GM12891 (cell line): ENCODE results near the gene NYAP2.

Experiments used
- POLR2A ChIP-seq: IDR thresholded peaks from 2 replicates; pipeline ENCODE4 v1.6.1; 2011; ENCODE audit warnings: low read depth, low read length, control low read depth
- POLR2AphosphoS5 ChIP-seq: IDR thresholded peaks from 2 replicates; pipeline ENCODE4 v1.6.1; 2011; ENCODE audit warnings: low read depth, low read length, control low read depth
- SPI1 ChIP-seq: IDR thresholded peaks from 2 replicates; pipeline ENCODE4 v1.6.1; 2011; ENCODE audit warnings: low read depth, low read length, control low read depth
- TAF1 ChIP-seq: IDR thresholded peaks from 2 replicates; pipeline ENCODE4 v1.6.1; 2011; ENCODE audit warnings: low read depth, low read length, control low read depth

DNA sequence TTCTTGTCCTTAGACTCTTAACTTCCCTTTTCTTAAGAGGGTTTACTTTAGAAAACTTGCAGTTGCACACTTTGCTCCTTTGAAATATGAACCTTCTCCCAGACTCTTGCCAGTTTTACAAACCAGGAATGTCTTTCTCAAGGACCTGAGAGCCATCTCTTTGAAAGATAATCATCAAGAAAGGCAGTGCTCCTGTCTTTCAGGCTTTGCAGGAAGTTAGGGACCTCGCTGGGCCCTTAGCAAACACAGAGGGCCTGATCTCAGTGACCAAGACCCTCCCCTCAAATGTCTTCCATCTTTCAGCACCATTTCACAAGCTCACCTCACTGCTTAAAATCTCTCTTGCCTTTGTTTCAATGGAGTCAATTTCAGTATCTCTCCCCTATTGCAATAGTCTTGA lies 32.0 kb upstream of the NYAP2 start:
- TF ChIP-seq SPI1 (no peak), POLR2A (no peak), TAF1 (no peak), POLR2AphosphoS5 (no peak)
